ENCODE measurements around the gene PCNX3.
A peak's percentile ranks its signal among the peaks of the same experiment; 100 is the strongest.

PCNX3 gene

GRCh38 chr11:65662799-65663638 lies 47.4 kb downstream of the PCNX3 start, which contains the start of gene RELA:
Gene RELA, minus strand, starts transcription at chr11:65662916. Its CDS starts 84 bp downstream, at chr11:65662832.
- no peaks in the 10 kb centered on the region for H3K27me3 ChIP-seq (ENCODE audit: insufficient read depth, low read length, poor library complexity, severe bottlenecking)
- peaks cover 17% of the 10 kb centered on the region for H3K4me1 ChIP-seq (ENCODE audit: insufficient read depth, low read length, poor library complexity, severe bottlenecking)
- peak within 1 kb of the TSS; percentile 76 for H2AFZ ChIP-seq (ENCODE audit: low read length)
- H3K36me3 ChIP-seq (ENCODE audit: insufficient read depth, low read length) = peaks cover 20% of the 10 kb centered on the region; the same call in 1 of the 2 replicates
- H3K9me2 ChIP-seq (replicated peaks; ENCODE audit: low read depth, low read length) = no peaks in the 10 kb centered on the region
- peak within 1 kb of the TSS; percentile 92 for H3K9ac ChIP-seq (ENCODE audit: low read depth, low read length, poor library complexity, severe bottlenecking)
- peak within 1 kb of the TSS; percentile 98 for H3K4me3 ChIP-seq (ENCODE audit: low read length, poor library complexity, severe bottlenecking)
- H3F3A ChIP-seq (ENCODE audit: low read depth) = 0 out of 2 replicates have a peak, but pooled peaks cover 7% of the 10 kb centered on the region
- TF ChIP-seq, protein P1, sequence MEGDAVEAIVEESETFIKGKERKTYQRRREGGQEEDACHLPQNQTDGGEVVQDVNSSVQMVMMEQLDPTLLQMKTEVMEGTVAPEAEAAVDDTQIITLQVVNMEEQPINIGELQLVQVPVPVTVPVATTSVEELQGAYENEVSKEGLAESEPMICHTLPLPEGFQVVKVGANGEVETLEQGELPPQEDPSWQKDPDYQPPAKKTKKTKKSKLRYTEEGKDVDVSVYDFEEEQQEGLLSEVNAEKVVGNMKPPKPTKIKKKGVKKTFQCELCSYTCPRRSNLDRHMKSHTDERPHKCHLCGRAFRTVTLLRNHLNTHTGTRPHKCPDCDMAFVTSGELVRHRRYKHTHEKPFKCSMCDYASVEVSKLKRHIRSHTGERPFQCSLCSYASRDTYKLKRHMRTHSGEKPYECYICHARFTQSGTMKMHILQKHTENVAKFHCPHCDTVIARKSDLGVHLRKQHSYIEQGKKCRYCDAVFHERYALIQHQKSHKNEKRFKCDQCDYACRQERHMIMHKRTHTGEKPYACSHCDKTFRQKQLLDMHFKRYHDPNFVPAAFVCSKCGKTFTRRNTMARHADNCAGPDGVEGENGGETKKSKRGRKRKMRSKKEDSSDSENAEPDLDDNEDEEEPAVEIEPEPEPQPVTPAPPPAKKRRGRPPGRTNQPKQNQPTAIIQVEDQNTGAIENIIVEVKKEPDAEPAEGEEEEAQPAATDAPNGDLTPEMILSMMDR (conservative IDR thresholded peaks at IDR 0.05; ENCODE audit: low read length) = no peak
- peak within 1 kb of the TSS; percentile 99 for H3K4me2 ChIP-seq (ENCODE audit: low read depth, low read length, poor library complexity, severe bottlenecking)
- peaks cover 29% of the 10 kb centered on the region for H4K20me1 ChIP-seq (ENCODE audit: insufficient read depth, low read length, poor library complexity, severe bottlenecking)
- peaks cover 35% of the 10 kb centered on the region for H3K79me2 ChIP-seq (ENCODE audit: insufficient read depth, low read length)
- no peaks in the 10 kb centered on the region for H3K9me3 ChIP-seq (ENCODE audit: insufficient read depth, low read depth, low read length)

DNA sequence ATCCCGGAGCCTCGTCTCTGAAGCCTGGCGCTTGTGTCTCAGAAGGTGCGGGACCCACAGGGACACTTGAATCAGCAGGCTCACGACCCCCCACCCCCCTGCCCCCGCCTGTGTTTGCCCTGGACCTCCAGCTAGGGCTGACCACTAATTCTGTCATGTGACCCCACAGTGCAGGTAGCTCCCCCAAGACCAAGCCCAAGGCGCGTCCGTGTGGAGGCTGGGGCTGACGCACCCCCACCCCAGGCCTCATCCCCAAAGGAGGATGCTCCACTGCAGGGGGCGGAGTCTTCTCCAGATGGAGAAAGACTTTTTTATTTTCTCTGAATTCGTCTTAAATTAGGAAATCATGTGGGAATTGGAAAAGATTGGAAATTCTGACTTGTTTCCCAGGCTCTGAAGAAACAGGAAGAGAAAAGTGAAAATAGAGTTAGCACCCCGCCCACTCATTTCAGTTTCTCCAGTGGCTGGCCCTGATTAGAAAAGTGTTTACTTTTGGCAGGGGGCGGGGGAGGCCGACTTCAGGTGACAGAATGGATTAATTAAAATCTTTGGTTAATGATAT lies 48.1 kb downstream of the PCNX3 start:
- Histone ChIP-seq H3K9ac (ENCODE audit: low read depth, low read length, poor library complexity, severe bottlenecking) (peak overlapping the region; percentile 76), H3K36me3 (ENCODE audit: insufficient read depth, low read length) (peaks cover 13% of the 10 kb centered on the region; the same call in 1 of the 2 replicates), H3K79me2 (ENCODE audit: insufficient read depth, low read length) (peaks cover 35% of the 10 kb centered on the region), H3K4me2 (ENCODE audit: low read depth, low read length, poor library complexity, severe bottlenecking) (peak overlapping the region; percentile 91), H3K9me3 (ENCODE audit: insufficient read depth, low read depth, low read length) (no peaks in the 10 kb centered on the region), H3K4me3 (ENCODE audit: low read length, poor library complexity, severe bottlenecking) (peak overlapping the region; percentile 98), H3F3A (ENCODE audit: low read depth) (0 out of 2 replicates have a peak, but pooled peaks cover 7% of the 10 kb centered on the region), H3K27me3 (ENCODE audit: insufficient read depth, low read length, poor library complexity, severe bottlenecking) (no peaks in the 10 kb centered on the region), H4K20me1 (ENCODE audit: insufficient read depth, low read length, poor library complexity, severe bottlenecking) (peaks cover 29% of the 10 kb centered on the region), H3K9me2 (replicated peaks; ENCODE audit: low read depth, low read length) (no peaks in the 10 kb centered on the region), H3K4me1 (ENCODE audit: insufficient read depth, low read length, poor library complexity, severe bottlenecking) (peaks cover 17% of the 10 kb centered on the region), H2AFZ (ENCODE audit: low read length) (peak overlapping the region; percentile 76)
- TF ChIP-seq, protein P1 (conservative IDR thresholded peaks at IDR 0.05; ENCODE audit: low read length) = no peak
- no peak for TF ChIP-seq EZH2phosphoT487 (IDR thresholded peaks at IDR 0.05; ENCODE audit: borderline replicate concordance)

DNA sequence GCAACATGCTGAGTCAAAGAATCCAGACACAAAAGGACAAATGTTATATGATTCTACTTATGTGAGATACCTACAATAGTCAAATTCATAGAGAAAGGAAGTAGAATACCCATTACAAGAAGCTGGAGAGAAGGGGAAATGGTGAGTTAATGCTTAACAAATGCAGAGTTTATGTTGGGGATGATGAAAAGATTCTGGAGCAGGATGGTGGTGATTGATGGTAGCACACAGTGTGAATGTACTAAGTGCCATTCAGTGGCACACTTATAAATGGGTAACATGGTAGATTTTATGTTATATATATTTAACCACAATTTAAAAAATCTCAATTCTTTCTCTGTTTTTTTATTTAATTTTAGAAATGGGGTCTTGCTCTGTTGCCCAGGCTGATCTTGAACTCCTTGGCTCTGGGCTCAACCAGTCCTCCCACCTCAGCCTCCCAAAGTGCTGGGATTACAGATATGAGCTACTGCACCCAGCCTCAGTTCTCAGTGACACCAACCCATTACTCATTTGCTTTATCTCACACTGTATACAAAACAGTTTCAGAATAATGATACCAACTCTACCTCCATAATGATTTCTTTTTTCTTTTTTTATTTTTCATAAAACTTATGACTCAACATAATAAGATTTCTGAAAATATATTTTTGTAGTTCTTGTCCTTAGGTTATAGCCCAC lies 56.7 kb downstream of the PCNX3 start:
- H2AFZ ChIP-seq (ENCODE audit: low read length) = no peak overlapping the region
- H3K4me1 ChIP-seq (ENCODE audit: insufficient read depth, low read length, poor library complexity, severe bottlenecking) = no peaks in the 10 kb centered on the region
- no peaks in the 10 kb centered on the region for H3F3A ChIP-seq (ENCODE audit: low read depth)
- H3K9me3 ChIP-seq (ENCODE audit: insufficient read depth, low read depth, low read length) = no peaks in the 10 kb centered on the region
- no peak overlapping the region for H3K4me2 ChIP-seq (ENCODE audit: low read depth, low read length, poor library complexity, severe bottlenecking)
- H3K27me3 ChIP-seq (ENCODE audit: insufficient read depth, low read length, poor library complexity, severe bottlenecking) = no peaks in the 10 kb centered on the region
- no peak overlapping the region for H3K4me3 ChIP-seq (ENCODE audit: low read length, poor library complexity, severe bottlenecking)
- H3K9me2 ChIP-seq (replicated peaks; ENCODE audit: low read depth, low read length) = no peaks in the 10 kb centered on the region
- no peaks in the 10 kb centered on the region for H3K79me2 ChIP-seq (ENCODE audit: insufficient read depth, low read length)
- H3K9ac ChIP-seq (ENCODE audit: low read depth, low read length, poor library complexity, severe bottlenecking) = no peak overlapping the region
- no peaks in the 10 kb centered on the region for H4K20me1 ChIP-seq (ENCODE audit: insufficient read depth, low read length, poor library complexity, severe bottlenecking)
- H3K36me3 ChIP-seq (ENCODE audit: insufficient read depth, low read length) = no peaks in the 10 kb centered on the region
- TF ChIP-seq, protein P1 (conservative IDR thresholded peaks at IDR 0.05; ENCODE audit: low read length) = no peak
